Measurements from ENCODE around the gene CCSAP. TPM values are rescaled to one million over a fixed set of nuclear protein-coding genes. Genes with fewer than 3 reads are reported as not detected.
"Not testable (repeated sequence)": the region's sequence is repeated elsewhere in the genome, so short reads cannot be mapped to it uniquely, and the experiment has no call there.

CCSAP gene
- total RNA-seq, 4 donors from 2014 or later: 0.44 to 1.1 (median 0.81) TPM

DNA sequence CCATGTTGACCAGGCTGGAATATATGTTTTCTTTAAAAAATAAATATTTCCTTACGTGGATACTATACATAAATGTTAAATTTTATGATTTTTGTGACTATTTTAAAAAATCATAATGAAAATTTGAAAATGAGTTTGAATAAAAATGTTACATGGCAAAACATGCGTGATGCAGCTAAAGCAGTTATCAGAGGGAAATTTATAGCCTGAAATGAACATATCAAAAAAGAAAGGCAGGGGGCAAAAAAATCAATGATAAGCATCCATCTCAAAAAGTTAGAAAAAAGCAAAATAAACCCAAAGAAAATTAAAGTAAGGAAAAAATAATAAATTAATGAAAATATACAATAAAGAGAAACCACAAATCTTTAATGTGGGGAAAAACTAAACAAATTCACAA is 8.6 kb downstream of the CCSAP start:
- no peak overlapping the region for H3K27ac ChIP-seq
- no peaks in the 10 kb centered on the region for H3K9me3 ChIP-seq
- no peak for DNase-seq
- in situ Hi-C loops (cut with MboI; ENCODE audit: low sequenced_read_pairs in 4 of 4) (no loop called here), intact Hi-C loops (cut with DNase I; ENCODE audit: low total_unique reads) (no loop called here)
- no peak overlapping the region for H3K4me3 ChIP-seq
- H3K27me3 ChIP-seq: no peaks in the 10 kb centered on the region
- no peaks in the 10 kb centered on the region for H3K36me3 ChIP-seq
- TF ChIP-seq CTCF (IDR thresholded peaks at IDR 0.05 in 4 of 5, conservative IDR thresholded peaks at IDR 0.05 in 1 of 5) (no peak), POLR2A (IDR thresholded peaks at IDR 0.05) (no peak)
- ATAC-seq: no peak
- H3K4me1 ChIP-seq: no peaks in the 10 kb centered on the region

- H3K36me3 ChIP-seq: peaks cover 0 to 20% of the 10 kb centered on the region in 2 donors
- no peaks in the 10 kb centered on the region for H3K9me3 ChIP-seq
- TF ChIP-seq CTCF (IDR thresholded peaks at IDR 0.05 in 4 of 5, conservative IDR thresholded peaks at IDR 0.05 in 1 of 5): no peak
- TF ChIP-seq POLR2A (IDR thresholded peaks at IDR 0.05): no peak
- in situ Hi-C loops (cut with MboI; ENCODE audit: low sequenced_read_pairs in 4 of 4) (no loop called here), intact Hi-C loops (cut with DNase I; ENCODE audit: low total_unique reads) (no loop called here)
- no peaks in the 10 kb centered on the region for H3K27me3 ChIP-seq
- ATAC-seq (no peak), DNase-seq (no peak)
- H3K27ac ChIP-seq: no peak overlapping the region
- H3K4me3 ChIP-seq: no peak overlapping the region
- H3K4me1 ChIP-seq: no peaks in the 10 kb centered on the region
These were observed 14.1 kb downstream of the CCSAP start for GRCh38 chr1:229328598-229329362.

DNA sequence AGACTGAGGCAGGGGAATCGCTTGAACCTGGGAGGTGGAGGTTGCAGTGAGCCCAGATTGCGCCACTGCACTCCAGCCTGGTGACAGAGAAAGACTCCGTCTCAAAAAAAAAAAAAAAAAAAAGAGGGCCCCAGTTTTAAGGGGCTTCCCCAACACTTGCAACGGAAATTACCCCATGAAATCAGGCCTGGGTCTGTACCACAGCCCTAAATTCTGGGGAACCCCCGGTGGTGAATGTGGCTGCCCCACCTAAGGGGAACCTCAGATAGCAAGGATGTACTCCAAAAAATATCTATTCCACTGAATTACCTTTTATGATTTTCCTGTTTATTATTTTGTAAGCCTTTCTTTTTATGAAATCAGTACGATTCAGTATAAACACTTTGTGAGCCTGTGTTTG is 15.1 kb downstream of the CCSAP start:
- H3K4me3 ChIP-seq; H3K27me3 ChIP-seq; intact Hi-C loops (cut with DNase I; ENCODE audit: low total_unique reads); ATAC-seq; DNase-seq; H3K9me3 ChIP-seq; H3K27ac ChIP-seq; H3K4me1 ChIP-seq; in situ Hi-C loops (cut with MboI; ENCODE audit: low sequenced_read_pairs in 4 of 4): not testable (repeated sequence)
- peaks cover 0 to 20% of the 10 kb centered on the region in 2 donors for H3K36me3 ChIP-seq

DNA sequence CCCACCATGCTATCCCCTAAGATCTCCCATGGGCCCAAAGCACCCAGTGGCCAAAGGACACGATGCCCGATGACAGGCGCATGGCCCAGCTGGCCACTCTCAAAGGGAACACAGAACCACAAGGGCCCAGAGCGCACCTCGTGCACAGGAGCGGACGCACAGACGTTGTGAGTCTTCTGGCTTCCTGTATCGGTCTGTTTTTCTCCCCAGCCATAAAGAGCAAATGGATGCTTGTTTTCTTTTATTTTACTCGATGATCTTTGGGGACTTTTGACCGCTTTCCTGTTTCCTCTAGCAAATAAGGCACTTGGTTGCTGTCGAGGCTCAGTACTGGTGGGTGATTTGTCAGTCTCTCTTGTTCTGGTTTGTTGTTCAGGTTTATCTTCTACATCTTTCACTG is 16.2 kb downstream of the CCSAP start:
- no peak overlapping the region for H3K27ac ChIP-seq
- intact Hi-C loops (cut with DNase I; ENCODE audit: low total_unique reads): no loop called here
- no peaks in the 10 kb centered on the region for H3K4me1 ChIP-seq
- H3K27me3 ChIP-seq: no peaks in the 10 kb centered on the region
- peaks cover 0 to 20% of the 10 kb centered on the region in 2 donors for H3K36me3 ChIP-seq
- no peak overlapping the region for H3K4me3 ChIP-seq
- no peak for TF ChIP-seq POLR2A (IDR thresholded peaks at IDR 0.05)
- no peak for TF ChIP-seq CTCF (IDR thresholded peaks at IDR 0.05 in 4 of 5, conservative IDR thresholded peaks at IDR 0.05 in 1 of 5)
- no peak for DNase-seq
- no peaks in the 10 kb centered on the region for H3K9me3 ChIP-seq
- no peak for ATAC-seq
- in situ Hi-C loops (cut with MboI; ENCODE audit: low sequenced_read_pairs in 4 of 4): no loop called here

- Histone ChIP-seq H3K9me3 (no peaks in the 10 kb centered on the region), H3K36me3 (peaks cover 0 to 20% of the 10 kb centered on the region in 2 donors), H3K4me3 (no peak overlapping the region), H3K27me3 (no peaks in the 10 kb centered on the region), H3K4me1 (no peaks in the 10 kb centered on the region), H3K27ac (no peak overlapping the region)
- in situ Hi-C loops (cut with MboI; ENCODE audit: low sequenced_read_pairs in 4 of 4) (no loop called here), intact Hi-C loops (cut with DNase I; ENCODE audit: low total_unique reads) (no loop called here)
- ATAC-seq (no peak), DNase-seq (no peak)
- TF ChIP-seq CTCF (IDR thresholded peaks at IDR 0.05 in 4 of 5, conservative IDR thresholded peaks at IDR 0.05 in 1 of 5) (no peak), POLR2A (IDR thresholded peaks at IDR 0.05) (no peak)
These were observed 16.9 kb downstream of the CCSAP start for GRCh38 chr1:229325853-229326487.

All from gastrocnemius medialis (tissue), 4 donors.